AG10803 (cell line): ENCODE measurements around the gene APCDD1L.
A peak's percentile ranks its signal among the peaks of the same experiment; 100 is the strongest.
"Not testable (repeated sequence)": the region's sequence is repeated elsewhere in the genome, so short reads cannot be mapped to it uniquely, and the experiment has no call there.

ENCODE experiments used
- DNase-seq: peaks from one replicate; pipeline ENCODE4 v3.0.0; 2010; ENCODE audit warnings: low read depth
- H3K4me3 ChIP-seq: 2 replicates; pipeline ENCODE4 v1.5.1; 2011; ENCODE audit warnings: mild to moderate bottlenecking, low read length, control low read depth
- CTCF ChIP-seq: conservative IDR thresholded peaks from 2 replicates; pipeline ENCODE4 v1.5.1; 2011; ENCODE audit warnings: mild to moderate bottlenecking, low read length, control low read depth, inconsistent platforms

APCDD1L gene

GRCh38 chr20:58512808-58513552 lies 2.2 kb downstream of the APCDD1L start:
- H3K4me3 ChIP-seq = no peak overlapping the region
- no peak for TF ChIP-seq CTCF
- no peak for DNase-seq

GRCh38 chr20:58511861-58512260 lies 3.3 kb downstream of the APCDD1L start:
- no peak for TF ChIP-seq CTCF
- DNase-seq = peak; percentile 42
- no peak overlapping the region for H3K4me3 ChIP-seq

GRCh38 chr20:58511364-58511763 lies 3.8 kb downstream of the APCDD1L start:
- no peak for TF ChIP-seq CTCF
- DNase-seq = peak; percentile 82
- no peak overlapping the region for H3K4me3 ChIP-seq

- no peak overlapping the region for H3K4me3 ChIP-seq
- DNase-seq = no peak
- TF ChIP-seq CTCF = no peak
These were observed 4.3 kb downstream of the APCDD1L start for GRCh38 chr20:58510921-58511320.

- H3K4me3 ChIP-seq = no peak overlapping the region
- DNase-seq = no peak
- TF ChIP-seq CTCF = no peak
These were observed 6.3 kb downstream of the APCDD1L start for GRCh38 chr20:58508762-58509395.

GRCh38 chr20:58506999-58507398 lies 8.2 kb downstream of the APCDD1L start:
- DNase-seq, H3K4me3 ChIP-seq: not testable (repeated sequence)

- no peak overlapping the region for H3K4me3 ChIP-seq
These were observed 10.6 kb downstream of the APCDD1L start for GRCh38 chr20:58504566-58504965.

More at GRCh38 chr20:58504566-58504965, 10.6 kb downstream of the APCDD1L start:
- DNase-seq = no peak
- no peak for TF ChIP-seq CTCF
